Psoas muscle (tissue), 8 donors: ENCODE data around the gene MAGI1. TPM values are rescaled to one million over a fixed set of nuclear protein-coding genes. Genes with fewer than 3 reads are reported as not detected.

ENCODE experiments used
- ATAC-seq, 4 donors: fragments of 200-7000 bp; cut with Tn5 transposase; one replicate each; pipeline ENCODE4 v1.9.1; 2020; ENCODE audit warnings: moderate library complexity in 3 of 4, mild to moderate bottlenecking in 2 of 4
- DNase-seq, 2 donors: peaks; one replicate each; pipeline ENCODE4 v3.0.0-alpha.2; 2020
- H3K27ac ChIP-seq: fragments of 200-600 bp; one replicate; pipeline ENCODE4 v1.8.0; 2022
- H3K27me3 ChIP-seq, 3 donors: fragments of 200-600 bp in 1 of 3; one replicate each; pipeline versions ENCODE4 v1.6.1 to v1.8.0; 2013 to 2022; ENCODE audit warnings: low read length in 2 of 3, mild to moderate bottlenecking in 2 of 3, moderate library complexity in 1 of 3; ENCODE audit not compliant: insufficient read depth in 3 of 3
- H3K36me3 ChIP-seq, 2 donors: fragments of 200-600 bp in 1 of 2; one replicate each; pipeline versions ENCODE4 v1.6.1 to v1.8.0; 2013 to 2022; ENCODE audit warnings: low read depth in 1 of 2, mild to moderate bottlenecking in 1 of 2, moderate library complexity in 1 of 2; ENCODE audit not compliant: insufficient read depth in 1 of 2
- H3K4me1 ChIP-seq: fragments of 200-600 bp; one replicate; pipeline ENCODE4 v1.8.0; 2022
- H3K4me3 ChIP-seq: fragments of 200-600 bp; one replicate; pipeline ENCODE4 v1.8.0; 2022; ENCODE audit warnings: mild to moderate bottlenecking
- H3K9me3 ChIP-seq: fragments of 200-600 bp; one replicate; pipeline ENCODE4 v1.8.0; 2022
- CTCF ChIP-seq: fragments of 200-600 bp; IDR thresholded peaks from one replicate; pipeline ENCODE4 v1.8.0; 2022; ENCODE audit warnings: antibody characterized with exemption
- WGBS, 3 donors: extraction: QIAGEN DNeasy Blood & Tissue Kit; methylation state at CpG; one replicate each; pipeline versions ENCODE4 v1.1.6 to v1.1.7; 2013; 5-methylcytosine and 5-hydroxymethylcytosine counted together
- intact Hi-C, 2 donors: fragments of 100-400 bp; cut with DNase I; formaldehyde crosslinking; loops; one replicate each; pipeline versions ENCODE4 v1.11.0 to v1.14.2; 2022
- polyA plus RNA-seq, 3 donors: library from polyadenylated mRNA; stranded (reverse); fragments of 200-250 nt; gene quantifications; one replicate each; pipeline ENCODE4 v1.2.3, GENCODE V29; 2013
- total RNA-seq, 4 donors: library from RNA; stranded (reverse); fragmentation: NEBNext Ultra II Directional in 2 of 4; extraction: Animal tissue kit (Norgen Biotek cat#: 25700) in 2 of 4; gene quantifications; one replicate each; pipeline versions ENCODE4 v1.2.1 to v1.2.4, GENCODE V29; 2021 to 2023
- donor health status: healthy with polysubstance abuse.
- donor health status: DM: no; HTN: no; CAD: no; lungs with moderate emphysema.
- donor health status: Bipolar disorder and iron deficiency.
- donor health status: healthy.
- donor health status: DM: yes; HTN: yes; CAD: no.
- donor health status: DM: no; HTN: no; CAD: no.
- donor health status: DM: no; HTN: no; CAD: no.
- donor health status: DM: yes; HTN: yes; CAD: no.

Gene MAGI1
- total and polyA plus RNA-seq, 7 donors, result 4.5 to 8.1 (median 6.3) TPM

- DNase-seq (no peak), ATAC-seq (no peak)
- 60 to 74% (median 72%) methylated on average over 3 of the region's 3 CpGs for WGBS, 3 donors
- intact Hi-C loops, result no loop called here
- no peaks in the 10 kb centered on the region for H3K9me3 ChIP-seq
- H3K4me3 ChIP-seq, result no peak overlapping the region
- no peaks in the 10 kb centered on the region for H3K4me1 ChIP-seq
- H3K27me3 ChIP-seq, result no peaks in the 10 kb centered on the region
- no peak for TF ChIP-seq CTCF
- H3K36me3 ChIP-seq, result no peaks in the 10 kb centered on the region
- no peak overlapping the region for H3K27ac ChIP-seq
Observed at GRCh38 chr3:65344444-65344843, 694.3 kb downstream of the MAGI1 start.

GRCh38 chr3:65343736-65344135, 695.0 kb downstream of the MAGI1 start:
- WGBS, 3 donors, result 82 to 87% (median 85%) methylated on average over 4 of the region's 4 CpGs
- Histone ChIP-seq H3K9me3 (no peaks in the 10 kb centered on the region), H3K36me3 (no peaks in the 10 kb centered on the region), H3K27me3 (no peaks in the 10 kb centered on the region), H3K4me3 (no peak overlapping the region), H3K27ac (no peak overlapping the region), H3K4me1 (no peaks in the 10 kb centered on the region)
- intact Hi-C loops, result no loop called here
- ATAC-seq, result no peak
- TF ChIP-seq CTCF, result no peak
- no peak for DNase-seq

- TF ChIP-seq CTCF, result no peak
- no peak overlapping the region for H3K27ac ChIP-seq
- ATAC-seq (no peak), DNase-seq (no peak)
- no peaks in the 10 kb centered on the region for H3K9me3 ChIP-seq
- H3K36me3 ChIP-seq, result no peaks in the 10 kb centered on the region
- H3K4me3 ChIP-seq, result no peak overlapping the region
- intact Hi-C loops, result no loop called here
- no peaks in the 10 kb centered on the region for H3K4me1 ChIP-seq
- WGBS, 3 donors, result 92 to 94% (median 93%) methylated on average over 6 of the region's 6 CpGs
- H3K27me3 ChIP-seq, result no peaks in the 10 kb centered on the region
Observed at GRCh38 chr3:65343026-65343425, 695.7 kb downstream of the MAGI1 start.

GRCh38 chr3:65342084-65342683, 696.5 kb downstream of the MAGI1 start:
- no peak overlapping the region for H3K27ac ChIP-seq
- no peaks in the 10 kb centered on the region for H3K4me1 ChIP-seq
- ATAC-seq (peak in 1 of 4 donors; percentile 56), DNase-seq (peak in 1 of 2 donors; percentile 19)
- intact Hi-C loops, result no loop called here
- no peaks in the 10 kb centered on the region for H3K36me3 ChIP-seq
- H3K9me3 ChIP-seq, result no peaks in the 10 kb centered on the region
- H3K27me3 ChIP-seq, result no peaks in the 10 kb centered on the region
- peak; percentile 40 for TF ChIP-seq CTCF
- no peak overlapping the region for H3K4me3 ChIP-seq
- 77 to 84% (median 80%) methylated on average over 12 of the region's 12 CpGs for WGBS, 3 donors

- WGBS, 3 donors, result 61 to 69% (median 64%) methylated on average over 2 of the region's 2 CpGs
- intact Hi-C loops, result no loop called here
- H3K27ac ChIP-seq, result no peak overlapping the region
- ATAC-seq (no peak), DNase-seq (no peak)
- TF ChIP-seq CTCF, result no peak
- no peaks in the 10 kb centered on the region for H3K9me3 ChIP-seq
- no peaks in the 10 kb centered on the region for H3K36me3 ChIP-seq
- no peaks in the 10 kb centered on the region for H3K27me3 ChIP-seq
- no peaks in the 10 kb centered on the region for H3K4me1 ChIP-seq
- H3K4me3 ChIP-seq, result no peak overlapping the region
Observed at GRCh38 chr3:65339192-65339740, 699.5 kb downstream of the MAGI1 start.
